Fibroblast of lung (primary cell): Measurements from ENCODE around the gene ABCA2. TPM values are rescaled to one million over a fixed set of nuclear protein-coding genes. Genes with fewer than 3 reads are reported as not detected.

Source experiments
- DNase-seq, 2 donors: peaks; one replicate each; pipeline versions ENCODE4 v3.0.0 to v3.0.0-alpha.2; 2010; ENCODE audit warnings: low read depth in 2 of 2
- H2AFZ ChIP-seq: 2 replicates; pipeline ENCODE4 v1.5.1; 2012; ENCODE audit warnings: low read length, control low read depth, inconsistent platforms
- H3K27ac ChIP-seq: 2 replicates; pipeline ENCODE4 v1.5.1; 2011; ENCODE audit warnings: low read length, control low read depth; ENCODE audit not compliant: insufficient read depth
- H3K27me3 ChIP-seq: 2 replicates; pipeline ENCODE4 v1.5.1; 2011; ENCODE audit warnings: mild to moderate bottlenecking, low read length; ENCODE audit not compliant: control insufficient read depth, insufficient read depth
- H3K36me3 ChIP-seq: 2 replicates; pipeline ENCODE4 v1.5.1; 2011; ENCODE audit warnings: low read length; ENCODE audit not compliant: control insufficient read depth, insufficient read depth
- H3K4me1 ChIP-seq: 2 replicates; pipeline ENCODE4 v1.5.1; 2011; ENCODE audit warnings: low read length; ENCODE audit not compliant: control insufficient read depth, insufficient read depth; ENCODE audit errors: extremely low read depth
- H3K4me2 ChIP-seq: 2 replicates; pipeline ENCODE4 v1.5.1; 2011; ENCODE audit warnings: low read length, control low read depth; ENCODE audit not compliant: insufficient read depth; ENCODE audit errors: extremely low read depth
- H3K4me3 ChIP-seq, 4 experiments: fragments of 200-600 bp in 1 of 4; sonication (generic) in 1 of 4; replicated peaks in 1 of 4; 2 replicates each; pipeline ENCODE4 v1.5.1; 2011 to 2016; ENCODE audit warnings: low read length in 4 of 4, low read depth in 3 of 4, mild to moderate bottlenecking in 3 of 4, control low read depth in 2 of 4, inconsistent platforms in 1 of 4, mixed read lengths in 1 of 4; ENCODE audit not compliant: insufficient read depth in 1 of 4; ENCODE audit errors: control extremely low read depth in 1 of 4
- H3K79me2 ChIP-seq: 2 replicates; pipeline ENCODE4 v1.5.1; 2012; ENCODE audit warnings: mild to moderate bottlenecking, low read length, inconsistent platforms; ENCODE audit not compliant: control insufficient read depth, insufficient read depth
- H3K9ac ChIP-seq: 2 replicates; pipeline ENCODE4 v1.5.1; 2011; ENCODE audit warnings: mild to moderate bottlenecking, low read length, control low read depth; ENCODE audit not compliant: insufficient read depth
- H3K9me3 ChIP-seq: 2 replicates; pipeline ENCODE4 v1.5.1; 2012; ENCODE audit warnings: low read depth, low read length; ENCODE audit not compliant: control insufficient read depth, insufficient read depth
- H4K20me1 ChIP-seq: 2 replicates; pipeline ENCODE4 v1.5.1; 2011; ENCODE audit warnings: low read length; ENCODE audit not compliant: control insufficient read depth, insufficient read depth; ENCODE audit errors: extremely low read depth
- EZH2 ChIP-seq: IDR thresholded peaks from 2 replicates; pipeline ENCODE4 v1.5.1; 2012; ENCODE audit warnings: low read length, control low read depth, mild to moderate bottlenecking; ENCODE audit errors: missing control alignments
- polyA plus RNA-seq, 2 donors: library from polyadenylated mRNA; depleted of rRNA in 1 of 2; stranded (reverse) in 1 of 2; unstranded in 1 of 2; fragments of >200 nt; gene quantifications; 2 replicates each; pipeline ENCODE4 v1.2.1, GENCODE V29; 2011 to 2012; ENCODE audit warnings: missing spikeins in 1 of 2
- total RNA-seq: library from RNA; depleted of rRNA; stranded (reverse); fragments of >200 nt; gene quantifications from 2 replicates; pipeline ENCODE4 v1.2.1, GENCODE V29; 2014
- TF ChIP-seq, protein P1 (sequence below), 2 donors: IDR thresholded peaks in 1 of 2; conservative IDR thresholded peaks in 1 of 2; 1 replicate in 1 of 2; 2 replicates in 1 of 2; pipeline ENCODE4 v1.5.1; 2011 to 2012; ENCODE audit warnings: low read length in 2 of 2, control low read depth in 1 of 2, inconsistent platforms in 1 of 2, low read depth in 1 of 2, mild to moderate bottlenecking in 1 of 2

Gene ABCA2
- total and polyA plus RNA-seq, 2 donors (not counting 1 experiment from before 2014, with no cell fraction given) = 8.5 to 21.8 TPM

DNA sequence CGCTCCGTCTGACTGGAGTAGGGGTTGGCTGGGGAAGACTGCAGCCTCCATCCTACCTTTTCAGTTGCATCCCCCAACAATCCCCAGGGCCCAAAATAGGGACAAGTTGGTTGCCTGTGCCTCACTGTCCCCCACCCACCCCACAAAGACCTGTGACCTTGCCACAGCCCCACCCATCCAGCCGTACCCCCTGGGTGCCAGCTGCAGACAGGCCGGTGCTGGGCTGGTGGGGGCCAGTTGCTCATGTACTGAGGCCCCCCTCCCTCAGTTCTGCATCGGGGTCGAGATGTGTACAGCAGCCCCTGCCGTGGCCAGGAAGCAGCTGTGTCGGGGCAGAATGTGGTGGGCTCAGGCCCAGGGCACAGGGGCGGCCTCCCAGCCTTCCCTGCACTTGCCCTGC, 44.9 kb downstream of the ABCA2 start:
- no peak for TF ChIP-seq EZH2
- TF ChIP-seq, protein P1, sequence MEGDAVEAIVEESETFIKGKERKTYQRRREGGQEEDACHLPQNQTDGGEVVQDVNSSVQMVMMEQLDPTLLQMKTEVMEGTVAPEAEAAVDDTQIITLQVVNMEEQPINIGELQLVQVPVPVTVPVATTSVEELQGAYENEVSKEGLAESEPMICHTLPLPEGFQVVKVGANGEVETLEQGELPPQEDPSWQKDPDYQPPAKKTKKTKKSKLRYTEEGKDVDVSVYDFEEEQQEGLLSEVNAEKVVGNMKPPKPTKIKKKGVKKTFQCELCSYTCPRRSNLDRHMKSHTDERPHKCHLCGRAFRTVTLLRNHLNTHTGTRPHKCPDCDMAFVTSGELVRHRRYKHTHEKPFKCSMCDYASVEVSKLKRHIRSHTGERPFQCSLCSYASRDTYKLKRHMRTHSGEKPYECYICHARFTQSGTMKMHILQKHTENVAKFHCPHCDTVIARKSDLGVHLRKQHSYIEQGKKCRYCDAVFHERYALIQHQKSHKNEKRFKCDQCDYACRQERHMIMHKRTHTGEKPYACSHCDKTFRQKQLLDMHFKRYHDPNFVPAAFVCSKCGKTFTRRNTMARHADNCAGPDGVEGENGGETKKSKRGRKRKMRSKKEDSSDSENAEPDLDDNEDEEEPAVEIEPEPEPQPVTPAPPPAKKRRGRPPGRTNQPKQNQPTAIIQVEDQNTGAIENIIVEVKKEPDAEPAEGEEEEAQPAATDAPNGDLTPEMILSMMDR (conservative IDR thresholded peaks at IDR 0.05 in 1 of 2, IDR thresholded peaks at IDR 0.05 in 1 of 2; ENCODE audit: low read depth in 1 of 2, low read length in 2 of 2) = no peak
- no peak overlapping the region for H3K9ac ChIP-seq
- no peak overlapping the region for H3K4me3 ChIP-seq
- no peak overlapping the region for H2AFZ ChIP-seq
- H3K9me3 ChIP-seq = no peaks in the 10 kb centered on the region
- no peaks in the 10 kb centered on the region for H4K20me1 ChIP-seq
- no peaks in the 10 kb centered on the region for H3K4me1 ChIP-seq
- no peak overlapping the region for H3K4me2 ChIP-seq
- no peak for DNase-seq
- no peak overlapping the region for H3K27ac ChIP-seq
- no peaks in the 10 kb centered on the region for H3K79me2 ChIP-seq
- H3K27me3 ChIP-seq = peaks cover 20% of the 10 kb centered on the region
- H3K36me3 ChIP-seq = no peaks in the 10 kb centered on the region

DNA sequence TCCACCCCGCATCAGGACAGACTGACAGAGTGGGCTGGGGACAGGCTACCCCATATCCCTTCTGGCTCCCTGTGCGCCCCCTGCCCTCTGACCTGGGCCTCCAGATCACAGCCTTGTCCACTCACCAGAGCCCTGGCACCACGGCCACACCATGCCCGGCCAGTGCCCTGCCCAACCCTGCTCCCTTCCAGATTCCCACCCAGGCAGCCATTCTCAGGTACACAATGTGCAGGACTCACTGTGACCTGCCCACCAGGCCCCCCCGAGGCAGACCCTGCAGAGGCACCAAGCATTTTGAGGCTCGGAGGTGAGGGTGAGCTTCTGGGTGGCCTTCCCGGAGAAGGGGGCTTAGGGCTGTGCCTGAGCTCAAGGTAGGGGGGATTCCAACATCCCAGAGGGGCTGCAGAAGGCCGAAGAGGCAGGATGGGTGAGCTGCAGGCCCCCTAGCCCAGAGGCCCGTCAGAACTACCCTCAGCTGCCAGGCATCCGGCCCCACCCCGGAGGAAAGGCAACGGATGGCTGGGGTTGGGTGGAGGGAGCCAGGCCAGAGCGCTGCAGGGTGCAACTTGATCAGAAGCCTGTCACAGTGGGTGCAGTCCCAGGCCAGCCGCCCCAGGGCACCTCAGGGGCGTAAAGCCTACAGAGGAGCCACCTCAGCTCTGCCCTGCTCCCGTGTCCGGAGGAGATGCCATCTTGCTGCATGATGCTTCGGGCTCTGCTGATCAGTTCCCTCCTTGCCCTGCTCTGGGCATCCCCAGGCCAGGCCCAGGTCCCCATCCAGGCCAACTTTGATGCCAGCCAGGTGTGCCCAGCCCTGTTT, 45.6 kb downstream of the ABCA2 start, which contains the start of gene LCNL1:
LCNL1 (plus strand) TSS at position 762 of the 820 bp plus-strand sequence. CDS start 594 bp downstream, outside the sequence.
- Histone ChIP-seq H3K4me2 (no peak within 1 kb of the TSS), H3K4me1 (no peaks in the 10 kb centered on the region), H3K36me3 (no peaks in the 10 kb centered on the region), H4K20me1 (no peaks in the 10 kb centered on the region), H3K27ac (no peak within 1 kb of the TSS), H3K4me3 (no peak within 1 kb of the TSS), H3K79me2 (no peaks in the 10 kb centered on the region), H3K9ac (no peak within 1 kb of the TSS), H3K27me3 (peaks cover 24% of the 10 kb centered on the region), H2AFZ (no peak within 1 kb of the TSS), H3K9me3 (no peaks in the 10 kb centered on the region)
- DNase-seq = no peak
- TF ChIP-seq, protein P1 (conservative IDR thresholded peaks at IDR 0.05 in 1 of 2, IDR thresholded peaks at IDR 0.05 in 1 of 2; ENCODE audit: low read depth in 1 of 2, low read length in 2 of 2) = no peak
- TF ChIP-seq EZH2 = no peak

DNA sequence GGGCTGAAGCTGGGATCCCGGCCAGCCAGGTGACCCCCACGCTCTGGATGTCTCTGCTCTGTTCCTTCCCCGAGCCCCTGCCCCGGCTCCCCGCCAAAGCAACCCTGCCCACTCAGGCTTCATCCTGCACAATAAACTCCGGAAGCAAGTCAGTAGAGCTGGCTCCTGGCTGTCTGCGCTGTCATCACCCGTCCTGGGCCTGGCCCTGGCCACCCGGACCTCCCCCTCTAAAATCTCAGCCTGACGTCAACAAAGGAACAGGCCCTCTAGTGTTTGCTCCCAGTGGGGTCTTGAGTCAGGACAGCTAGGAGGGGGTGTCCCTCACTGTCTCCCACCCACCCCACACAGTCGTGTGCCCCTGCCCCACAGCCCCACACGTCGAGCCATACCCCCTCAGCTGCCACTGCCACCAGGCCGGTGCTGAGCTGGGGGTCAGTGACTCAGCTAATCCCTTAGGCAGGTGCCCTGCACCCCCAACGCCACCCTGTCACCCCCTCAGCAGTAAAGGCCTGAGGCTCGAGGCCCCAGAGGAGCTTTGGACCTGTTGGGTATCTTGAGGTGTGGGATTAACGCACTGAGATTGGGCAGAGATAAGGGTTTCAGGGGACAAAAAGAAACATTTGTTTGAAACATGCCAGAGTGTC, 46.3 kb downstream of the ABCA2 start:
- Histone ChIP-seq H3K27ac (no peak overlapping the region), H3K4me1 (no peaks in the 10 kb centered on the region), H3K36me3 (no peaks in the 10 kb centered on the region), H2AFZ (no peak overlapping the region), H3K9ac (no peak overlapping the region), H3K4me3 (no peak overlapping the region), H3K4me2 (no peak overlapping the region), H4K20me1 (no peaks in the 10 kb centered on the region), H3K79me2 (no peaks in the 10 kb centered on the region), H3K27me3 (peaks cover 24% of the 10 kb centered on the region), H3K9me3 (no peaks in the 10 kb centered on the region)
- TF ChIP-seq EZH2 = no peak
- TF ChIP-seq, protein P1 (conservative IDR thresholded peaks at IDR 0.05 in 1 of 2, IDR thresholded peaks at IDR 0.05 in 1 of 2; ENCODE audit: low read depth in 1 of 2, low read length in 2 of 2) = no peak
- DNase-seq = no peak
